Measurements from ENCODE around the gene NKAPL. TPM values are rescaled to one million over a fixed set of nuclear protein-coding genes. Genes with fewer than 3 reads are reported as not detected.

The NKAPL gene
- total RNA-seq, 1 donor from 2014 or later: not detected

GRCh38 chr6:28266962-28267694, 8.0 kb downstream of the NKAPL start, which contains the start of gene ZSCAN26:
TSS of gene ZSCAN26 (plus strand) at chr6:28267143. CDS start at chr6:28271920, 4,777 bp downstream.
- Histone ChIP-seq H4K20me1 (ENCODE audit: low read depth) (no peaks in the 10 kb centered on the region), H3F3A (ENCODE audit: low read depth) (no peaks in the 10 kb centered on the region), H3K9ac (peak within 1 kb of the TSS; percentile 80), H3K79me2 (ENCODE audit: low read depth) (peaks cover 43% of the 10 kb centered on the region), H3K27ac (peak within 1 kb of the TSS; percentile 74), H3K9me3 (ENCODE audit: low read depth) (no peaks in the 10 kb centered on the region), H3K4me3 (peak within 1 kb of the TSS; percentile 70), H2AFZ (replicated peaks) (peak within 1 kb of the TSS; percentile 80), H3K27me3 (peaks cover 28% of the 10 kb centered on the region), H3K4me1 (peaks cover 14% of the 10 kb centered on the region), H3K36me3 (no peaks in the 10 kb centered on the region), H3K4me2 (peak within 1 kb of the TSS; percentile 89)
- no peaks in the 10 kb centered on the region for H3K9me3 Mint-ChIP-seq
- peak; percentile 92 for DNase-seq (ENCODE audit: low spot score)
- H3K27me3 Mint-ChIP-seq (ENCODE audit: insufficient read depth, low read depth): peaks cover 2% of the 10 kb centered on the region
- no peak within 1 kb of the TSS for H3K27ac Mint-ChIP-seq
- H3K4me1 Mint-ChIP-seq: peaks cover 2% of the 10 kb centered on the region
- H3K36me3 Mint-ChIP-seq: no peaks in the 10 kb centered on the region
- TF ChIP-seq EZH2phosphoT487 (IDR thresholded peaks at IDR 0.05): no peak
- TF ChIP-seq EZH2 (IDR thresholded peaks at IDR 0.05): peak; percentile 54
- no peak within 1 kb of the TSS for H3K4me3 Mint-ChIP-seq

GRCh38 chr6:28267695-28268059, 8.6 kb downstream of the NKAPL start:
- peaks cover 3% of the 10 kb centered on the region for H3K36me3 ChIP-seq
- peak overlapping the region; percentile 89 for H3K4me2 ChIP-seq
- H3K9me3 Mint-ChIP-seq: no peaks in the 10 kb centered on the region
- no peak overlapping the region for H3K27ac ChIP-seq
- H3K27me3 Mint-ChIP-seq (ENCODE audit: insufficient read depth, low read depth): peaks cover 2% of the 10 kb centered on the region
- TF ChIP-seq EZH2 (IDR thresholded peaks at IDR 0.05) (no peak), EZH2phosphoT487 (IDR thresholded peaks at IDR 0.05) (no peak), CTCF (IDR thresholded peaks at IDR 0.05) (no peak)
- H3K9me3 ChIP-seq (ENCODE audit: low read depth): no peaks in the 10 kb centered on the region
- H3K4me3 Mint-ChIP-seq: no peak overlapping the region
- H3K4me3 ChIP-seq: peak overlapping the region; percentile 70
- peak overlapping the region; percentile 80 for H2AFZ ChIP-seq (replicated peaks)
- DNase-seq (ENCODE audit: low spot score): no peak
- no peaks in the 10 kb centered on the region for H3F3A ChIP-seq (ENCODE audit: low read depth)
- H3K9ac ChIP-seq: peak overlapping the region; percentile 80
- no peak overlapping the region for H3K27ac Mint-ChIP-seq
- no peaks in the 10 kb centered on the region for H4K20me1 ChIP-seq (ENCODE audit: low read depth)
- peaks cover 4% of the 10 kb centered on the region for H3K36me3 Mint-ChIP-seq
- peaks cover 2% of the 10 kb centered on the region for H3K4me1 Mint-ChIP-seq
- peaks cover 14% of the 10 kb centered on the region for H3K4me1 ChIP-seq
- H3K79me2 ChIP-seq (ENCODE audit: low read depth): peaks cover 43% of the 10 kb centered on the region
- peaks cover 26% of the 10 kb centered on the region for H3K27me3 ChIP-seq

- Histone ChIP-seq H3F3A (ENCODE audit: low read depth) (no peaks in the 10 kb centered on the region), H3K4me3 (no peak overlapping the region), H3K27me3 (peaks cover 8% of the 10 kb centered on the region), H3K27ac (no peak overlapping the region), H3K9me3 (ENCODE audit: low read depth) (no peaks in the 10 kb centered on the region), H3K4me1 (peaks cover 14% of the 10 kb centered on the region), H3K36me3 (peaks cover 9% of the 10 kb centered on the region), H2AFZ (replicated peaks) (no peak overlapping the region), H3K9ac (no peak overlapping the region), H4K20me1 (ENCODE audit: low read depth) (no peaks in the 10 kb centered on the region), H3K79me2 (ENCODE audit: low read depth) (peaks cover 43% of the 10 kb centered on the region), H3K4me2 (no peak overlapping the region)
- DNase-seq (ENCODE audit: low spot score): no peak
- Mint-ChIP-seq H3K27ac (no peak overlapping the region), H3K9me3 (no peaks in the 10 kb centered on the region), H3K27me3 (ENCODE audit: insufficient read depth, low read depth) (peaks cover 2% of the 10 kb centered on the region), H3K36me3 (peaks cover 10% of the 10 kb centered on the region), H3K4me1 (peaks cover 2% of the 10 kb centered on the region), H3K4me3 (no peak overlapping the region)
- no peak for TF ChIP-seq CTCF (IDR thresholded peaks at IDR 0.05)
- no peak for TF ChIP-seq EZH2 (IDR thresholded peaks at IDR 0.05)
- no peak for TF ChIP-seq EZH2phosphoT487 (IDR thresholded peaks at IDR 0.05)
These were observed 10.4 kb downstream of the NKAPL start for GRCh38 chr6:28269492-28269891.

- Mint-ChIP-seq H3K27me3 (ENCODE audit: insufficient read depth, low read depth) (peaks cover 5% of the 10 kb centered on the region), H3K27ac (no peak overlapping the region), H3K36me3 (peaks cover 18% of the 10 kb centered on the region), H3K4me3 (no peak overlapping the region), H3K4me1 (no peaks in the 10 kb centered on the region), H3K9me3 (no peaks in the 10 kb centered on the region)
- H3K79me2 ChIP-seq (ENCODE audit: low read depth): peaks cover 16% of the 10 kb centered on the region
- no peak overlapping the region for H3K4me3 ChIP-seq
- H3K9me3 ChIP-seq (ENCODE audit: low read depth): no peaks in the 10 kb centered on the region
- H3K4me1 ChIP-seq: no peaks in the 10 kb centered on the region
- peaks cover 7% of the 10 kb centered on the region for H3F3A ChIP-seq (ENCODE audit: low read depth)
- no peaks in the 10 kb centered on the region for H4K20me1 ChIP-seq (ENCODE audit: low read depth)
- H3K27me3 ChIP-seq: no peaks in the 10 kb centered on the region
- no peak overlapping the region for H3K9ac ChIP-seq
- H3K27ac ChIP-seq: no peak overlapping the region
- H3K4me2 ChIP-seq: no peak overlapping the region
- no peak overlapping the region for H2AFZ ChIP-seq (replicated peaks)
- DNase-seq (ENCODE audit: low spot score): no peak
- TF ChIP-seq EZH2phosphoT487 (IDR thresholded peaks at IDR 0.05): no peak
- TF ChIP-seq CTCF (IDR thresholded peaks at IDR 0.05): no peak
- TF ChIP-seq EZH2 (IDR thresholded peaks at IDR 0.05): no peak
- peaks cover 9% of the 10 kb centered on the region for H3K36me3 ChIP-seq
These were observed 15.8 kb downstream of the NKAPL start for GRCh38 chr6:28274888-28275287.
